GM12865 (cell line): ENCODE results near the gene IRX2.

Source experiments
- DNase-seq: peaks from one replicate; pipeline ENCODE4 v3.0.0; 2010; ENCODE audit warnings: low read depth
- H3K4me3 ChIP-seq: 2 replicates; pipeline ENCODE4 v1.5.1; 2011; ENCODE audit warnings: mild to moderate bottlenecking, low read depth, low read length, control low read depth
- CTCF ChIP-seq: IDR thresholded peaks from 2 replicates; pipeline ENCODE4 v1.5.1; 2011; ENCODE audit warnings: low read length, control low read depth, low read depth, inconsistent platforms; ENCODE audit not compliant: insufficient read depth; ENCODE audit errors: missing control alignments

Gene IRX2

GRCh38 chr5:2740051-2740875 is 11.2 kb downstream of the IRX2 start:
- no peak for DNase-seq
- H3K4me3 ChIP-seq = no peak overlapping the region
- TF ChIP-seq CTCF = no peak

GRCh38 chr5:2739360-2740050 is 12.0 kb downstream of the IRX2 start:
- no peak for DNase-seq
- H3K4me3 ChIP-seq = no peak overlapping the region
- no peak for TF ChIP-seq CTCF

- DNase-seq = no peak
- no peak for TF ChIP-seq CTCF
- no peak overlapping the region for H3K4me3 ChIP-seq
Measured at GRCh38 chr5:2738700-2739359, 12.6 kb downstream of the IRX2 start.

GRCh38 chr5:2738156-2738699 is 13.2 kb downstream of the IRX2 start:
- H3K4me3 ChIP-seq = no peak overlapping the region
- no peak for DNase-seq
- no peak for TF ChIP-seq CTCF

- no peak for TF ChIP-seq CTCF
- no peak for DNase-seq
- no peak overlapping the region for H3K4me3 ChIP-seq
Measured at GRCh38 chr5:2737273-2738155, 14.0 kb downstream of the IRX2 start.

- H3K4me3 ChIP-seq = no peak overlapping the region
- no peak for TF ChIP-seq CTCF
- DNase-seq = no peak
Measured at GRCh38 chr5:2736872-2737271, 14.6 kb downstream of the IRX2 start.
